Lower leg skin (tissue), 3 donors: ENCODE results near the gene USB1.

ENCODE experiments used
- CTCF ChIP-seq, 3 donors: fragments of 450-650 bp; IDR thresholded peaks; one replicate each; pipeline ENCODE4 v1.5.1; 2016; ENCODE audit warnings: antibody characterized with exemption in 3 of 3, mild to moderate bottlenecking in 3 of 3, moderate library complexity in 2 of 3
- POLR2A ChIP-seq, 2 donors: fragments of 450-650 bp; IDR thresholded peaks; one replicate each; pipeline ENCODE4 v1.6.1; 2016 to 2017; ENCODE audit warnings: antibody characterized with exemption in 2 of 2, mild to moderate bottlenecking in 1 of 2, moderate library complexity in 1 of 2

GRCh38 chr16:57969451-57970123 lies 31.6 kb upstream of the USB1 start:
- TF ChIP-seq CTCF (IDR thresholded peaks at IDR 0.05) (no peak), POLR2A (IDR thresholded peaks at IDR 0.05) (no peak)
